Measurements from ENCODE around the gene EPB41L5.
"Not testable (repeated sequence)": the region's sequence is repeated elsewhere in the genome, so short reads cannot be mapped to it uniquely, and the experiment has no call there.

Gene EPB41L5

GRCh38 chr2:120036145-120036544 is 23.3 kb downstream of the EPB41L5 start:
- TF ChIP-seq, protein P1, sequence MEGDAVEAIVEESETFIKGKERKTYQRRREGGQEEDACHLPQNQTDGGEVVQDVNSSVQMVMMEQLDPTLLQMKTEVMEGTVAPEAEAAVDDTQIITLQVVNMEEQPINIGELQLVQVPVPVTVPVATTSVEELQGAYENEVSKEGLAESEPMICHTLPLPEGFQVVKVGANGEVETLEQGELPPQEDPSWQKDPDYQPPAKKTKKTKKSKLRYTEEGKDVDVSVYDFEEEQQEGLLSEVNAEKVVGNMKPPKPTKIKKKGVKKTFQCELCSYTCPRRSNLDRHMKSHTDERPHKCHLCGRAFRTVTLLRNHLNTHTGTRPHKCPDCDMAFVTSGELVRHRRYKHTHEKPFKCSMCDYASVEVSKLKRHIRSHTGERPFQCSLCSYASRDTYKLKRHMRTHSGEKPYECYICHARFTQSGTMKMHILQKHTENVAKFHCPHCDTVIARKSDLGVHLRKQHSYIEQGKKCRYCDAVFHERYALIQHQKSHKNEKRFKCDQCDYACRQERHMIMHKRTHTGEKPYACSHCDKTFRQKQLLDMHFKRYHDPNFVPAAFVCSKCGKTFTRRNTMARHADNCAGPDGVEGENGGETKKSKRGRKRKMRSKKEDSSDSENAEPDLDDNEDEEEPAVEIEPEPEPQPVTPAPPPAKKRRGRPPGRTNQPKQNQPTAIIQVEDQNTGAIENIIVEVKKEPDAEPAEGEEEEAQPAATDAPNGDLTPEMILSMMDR (IDR thresholded peaks at IDR 0.05), result no peak
- Histone ChIP-seq H3K27ac (no peak overlapping the region), H3K9ac (no peak overlapping the region), H3K79me2 (no peaks in the 10 kb centered on the region), H2AFZ (no peak overlapping the region), H3K4me2 (ENCODE audit: low read length) (no peak overlapping the region), H3K4me3 (ENCODE audit: low read depth, low read length) (no peak overlapping the region), H3K36me3 (ENCODE audit: control insufficient read depth, insufficient read depth, low read length) (no peaks in the 10 kb centered on the region), H3K4me1 (no peaks in the 10 kb centered on the region), H3K9me3 (ENCODE audit: control insufficient read depth, low read length) (no peaks in the 10 kb centered on the region), H3K27me3 (ENCODE audit: control insufficient read depth, insufficient read depth, low read length) (no peaks in the 10 kb centered on the region)

GRCh38 chr2:120037995-120038541 is 25.2 kb downstream of the EPB41L5 start:
- Histone ChIP-seq H3K4me1 (peaks cover 2% of the 10 kb centered on the region), H3K79me2 (no peaks in the 10 kb centered on the region), H3K27ac (no peak overlapping the region), H3K27me3 (ENCODE audit: control insufficient read depth, insufficient read depth, low read length) (no peaks in the 10 kb centered on the region), H3K9me3 (ENCODE audit: control insufficient read depth, low read length) (no peaks in the 10 kb centered on the region), H3K4me2 (ENCODE audit: low read length) (no peak overlapping the region), H3K36me3 (ENCODE audit: control insufficient read depth, insufficient read depth, low read length) (no peaks in the 10 kb centered on the region), H2AFZ (no peak overlapping the region), H3K4me3 (ENCODE audit: low read depth, low read length) (no peak overlapping the region), H3K9ac (no peak overlapping the region)
- TF ChIP-seq, protein P1 (IDR thresholded peaks at IDR 0.05), result no peak

GRCh38 chr2:120042359-120042758 is 29.5 kb downstream of the EPB41L5 start:
- Histone ChIP-seq H3K4me3 (ENCODE audit: low read depth, low read length) (no peak overlapping the region), H3K27ac (no peak overlapping the region), H3K4me2 (ENCODE audit: low read length) (no peak overlapping the region), H3K27me3 (ENCODE audit: control insufficient read depth, insufficient read depth, low read length) (no peaks in the 10 kb centered on the region), H3K79me2 (peaks cover 8% of the 10 kb centered on the region), H3K36me3 (ENCODE audit: control insufficient read depth, insufficient read depth, low read length) (no peaks in the 10 kb centered on the region), H3K4me1 (peaks cover 2% of the 10 kb centered on the region), H2AFZ (no peak overlapping the region), H3K9me3 (ENCODE audit: control insufficient read depth, low read length) (no peaks in the 10 kb centered on the region), H3K9ac (no peak overlapping the region)
- TF ChIP-seq, protein P1 (IDR thresholded peaks at IDR 0.05), result no peak

GRCh38 chr2:120044336-120044735 is 31.5 kb downstream of the EPB41L5 start:
- TF ChIP-seq, protein P1 (IDR thresholded peaks at IDR 0.05), result no peak
- H3K36me3 ChIP-seq (ENCODE audit: control insufficient read depth, insufficient read depth, low read length), result no peaks in the 10 kb centered on the region
- no peak overlapping the region for H3K4me2 ChIP-seq (ENCODE audit: low read length)
- peaks cover 2% of the 10 kb centered on the region for H3K4me1 ChIP-seq
- no peak overlapping the region for H2AFZ ChIP-seq
- no peak overlapping the region for H3K4me3 ChIP-seq (ENCODE audit: low read depth, low read length)
- no peaks in the 10 kb centered on the region for H3K9me3 ChIP-seq (ENCODE audit: control insufficient read depth, low read length)
- H3K27me3 ChIP-seq (ENCODE audit: control insufficient read depth, insufficient read depth, low read length), result no peaks in the 10 kb centered on the region
- H3K79me2 ChIP-seq, result peaks cover 13% of the 10 kb centered on the region
- no peak overlapping the region for H3K27ac ChIP-seq
- no peak overlapping the region for H3K9ac ChIP-seq

DNA sequence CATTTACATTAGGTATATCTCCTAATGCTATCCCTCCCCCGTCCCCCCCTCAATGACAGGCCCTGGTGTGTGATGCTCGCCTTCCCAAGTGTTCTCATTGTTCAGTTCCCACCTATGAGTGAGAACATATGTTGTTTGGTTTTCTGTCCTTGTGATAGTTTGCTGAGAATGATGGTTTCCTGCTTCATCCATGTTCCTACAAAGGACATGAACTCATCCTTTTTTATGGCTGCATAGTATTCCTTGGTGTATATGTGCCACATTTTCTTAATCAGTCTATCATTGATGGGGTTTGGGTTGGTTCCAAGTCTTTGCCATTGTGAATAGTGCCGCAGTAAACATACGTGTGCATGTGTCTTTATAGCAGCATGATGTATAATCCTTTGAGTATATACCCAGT is 32.9 kb downstream of the EPB41L5 start:
- not testable (repeated sequence) for H3K4me3 ChIP-seq (ENCODE audit: low read depth, low read length); H3K36me3 ChIP-seq (ENCODE audit: control insufficient read depth, insufficient read depth, low read length); H3K9me3 ChIP-seq (ENCODE audit: control insufficient read depth, low read length); H3K27ac ChIP-seq; H3K4me1 ChIP-seq; H3K27me3 ChIP-seq (ENCODE audit: control insufficient read depth, insufficient read depth, low read length); H3K4me2 ChIP-seq (ENCODE audit: low read length); H3K9ac ChIP-seq; H2AFZ ChIP-seq
- H3K79me2 ChIP-seq, result peaks cover 15% of the 10 kb centered on the region

DNA sequence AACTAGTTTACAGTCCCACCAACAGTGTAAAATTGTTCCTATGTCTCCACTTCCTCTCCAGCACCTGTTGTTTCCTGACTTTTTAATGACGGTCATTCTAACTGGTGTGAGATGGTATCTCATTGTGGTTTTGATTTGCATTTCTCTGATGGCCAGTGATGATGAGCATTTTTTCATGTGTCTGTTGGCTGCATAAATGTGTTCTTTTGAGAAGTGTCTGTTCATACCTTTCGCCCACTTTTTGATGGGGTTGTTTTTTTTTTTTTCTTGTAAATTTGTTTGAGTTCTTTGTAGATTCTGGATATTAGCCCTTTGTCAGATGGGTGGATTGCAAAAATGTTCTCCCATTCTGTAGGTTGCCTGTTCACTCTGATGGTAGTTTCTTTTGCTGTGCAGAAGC is 33.4 kb downstream of the EPB41L5 start:
- H3K4me2 ChIP-seq (ENCODE audit: low read length); H2AFZ ChIP-seq; H3K36me3 ChIP-seq (ENCODE audit: control insufficient read depth, insufficient read depth, low read length); H3K9me3 ChIP-seq (ENCODE audit: control insufficient read depth, low read length); H3K27me3 ChIP-seq (ENCODE audit: control insufficient read depth, insufficient read depth, low read length); H3K4me1 ChIP-seq; H3K9ac ChIP-seq; H3K27ac ChIP-seq; H3K4me3 ChIP-seq (ENCODE audit: low read depth, low read length): not testable (repeated sequence)
- peaks cover 18% of the 10 kb centered on the region for H3K79me2 ChIP-seq
